ENCODE data around the gene GABRG2.

The GABRG2 gene

DNA sequence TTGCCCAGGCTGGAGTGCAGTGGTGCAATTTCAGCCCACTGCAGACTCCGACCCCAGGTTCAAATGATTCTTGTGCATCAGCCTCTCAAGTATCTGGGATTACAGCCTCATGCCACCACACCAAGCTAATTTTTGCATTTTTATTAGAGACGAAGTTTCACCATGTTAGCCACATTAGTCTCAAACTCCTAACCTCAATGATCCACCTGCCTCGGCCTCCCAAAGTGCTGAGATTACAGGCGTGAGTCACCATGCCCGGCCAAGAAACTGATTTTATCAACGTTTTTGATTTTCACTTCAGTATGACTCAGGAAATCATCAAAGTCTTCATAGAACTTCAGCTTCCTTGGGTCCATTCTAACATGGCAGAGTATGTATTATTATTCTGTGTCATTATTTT is 125.4 kb downstream of the GABRG2 start:
- DNase-seq (ENCODE audit: low read depth in 2 of 2) = no peak

DNA sequence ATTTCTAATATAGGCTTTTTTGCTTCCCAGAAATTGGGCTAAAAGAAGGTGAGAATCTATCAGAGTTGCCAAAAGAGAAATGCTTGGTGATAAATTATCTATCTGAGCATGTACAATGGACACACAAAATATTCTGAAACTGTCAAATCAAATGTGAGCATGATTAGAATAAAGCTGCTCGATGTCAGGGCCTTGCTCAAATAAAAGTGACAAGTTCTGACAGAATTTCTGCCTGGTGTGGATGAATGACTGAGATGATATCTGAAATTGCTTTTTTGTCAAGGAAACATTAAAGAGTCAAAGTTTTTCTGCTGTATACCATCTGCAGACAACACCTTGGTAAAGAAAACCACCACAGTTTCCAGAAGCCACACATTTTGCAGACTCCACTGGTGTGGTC is 128.8 kb downstream of the GABRG2 start:
- DNase-seq (ENCODE audit: low read depth in 2 of 2) = no peak

DNA sequence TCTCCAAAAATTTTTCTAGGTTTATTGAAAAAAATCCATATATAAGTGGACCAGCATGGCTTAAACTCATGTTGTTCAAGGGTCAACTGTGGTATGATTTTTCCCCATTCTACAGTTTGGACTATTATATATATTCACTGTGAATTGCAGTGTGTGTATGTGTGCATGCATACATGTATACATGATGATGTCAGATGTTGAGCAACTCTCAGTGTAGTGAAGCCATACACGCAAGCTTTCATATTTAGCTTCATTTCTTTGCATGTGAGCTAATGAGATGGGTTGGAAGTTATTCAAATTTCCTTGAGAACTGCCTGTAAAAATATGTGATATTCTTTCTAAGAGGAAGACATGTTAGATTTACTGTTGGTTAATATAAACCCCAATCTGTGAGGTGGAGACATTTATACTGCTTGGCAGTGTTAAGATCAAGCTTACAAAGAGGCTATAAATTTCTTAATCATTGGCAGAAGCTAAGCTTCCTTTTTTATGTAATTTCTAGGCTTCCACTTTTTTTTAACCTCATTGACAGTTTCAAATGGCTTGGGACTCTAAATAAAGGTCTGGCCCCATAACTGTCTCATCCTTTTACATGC is 134.8 kb downstream of the GABRG2 start:
- no peak for DNase-seq (ENCODE audit: low read depth in 2 of 2)
